22Rv1 (cell line): Measurements from ENCODE around the gene MLN.

Experiments used
- CTCF ChIP-seq: fragments of 450-650 bp; IDR thresholded peaks from 2 replicates; pipeline ENCODE4 v1.5.1; 2017; ENCODE audit warnings: mild to moderate bottlenecking
- ZFX ChIP-seq: fragments of 450-650 bp; IDR thresholded peaks from 2 replicates; pipeline ENCODE4 v1.6.1; 2017; ENCODE audit warnings: antibody characterized with exemption, borderline replicate concordance

- TF ChIP-seq CTCF (no peak), ZFX (no peak)
Observed at GRCh38 chr6:33781131-33781975, 22.4 kb downstream of the MLN start.
